Brain microvascular endothelial cell (primary cell): ENCODE measurements around the gene COL4A1.
A peak's percentile ranks its signal among the peaks of the same experiment; 100 is the strongest.

Experiments used
- DNase-seq: peaks from one replicate; pipeline ENCODE4 v3.0.0-alpha.2; 2020
- H3K27ac ChIP-seq: fragments of 250-450 bp; sonication (Bioruptor Pico); 2 replicates; pipeline ENCODE4 v1.5.1; 2020; ENCODE audit warnings: mild to moderate bottlenecking, moderate library complexity
- H3K27me3 ChIP-seq: fragments of 250-450 bp; sonication (Bioruptor Pico); replicated peaks from 2 replicates; pipeline ENCODE4 v1.5.1; 2020; ENCODE audit warnings: mild to moderate bottlenecking
- H3K36me3 ChIP-seq: fragments of 250-450 bp; sonication (Bioruptor Pico); replicated peaks from 2 replicates; pipeline ENCODE4 v1.5.1; 2020; ENCODE audit warnings: mild to moderate bottlenecking
- H3K4me3 ChIP-seq: 2 replicates; pipeline ENCODE4 v1.5.1; 2011; ENCODE audit warnings: low read depth, mild to moderate bottlenecking, control low read depth, low read length, moderate library complexity
- in situ Hi-C: cut with HindIII; loops from 2 replicates; pipeline ENCODE4 v1.10.0; 2017; ENCODE audit warnings: low sequenced_read_pairs, low pct_ligation_motif_present
- TF ChIP-seq, protein P1 (sequence below): IDR thresholded peaks from 2 replicates; pipeline ENCODE4 v1.5.1; 2011; ENCODE audit warnings: low read depth, mild to moderate bottlenecking, moderate library complexity, low read length, control low read depth, inconsistent platforms; ENCODE audit errors: missing control alignments

COL4A1 gene

DNA sequence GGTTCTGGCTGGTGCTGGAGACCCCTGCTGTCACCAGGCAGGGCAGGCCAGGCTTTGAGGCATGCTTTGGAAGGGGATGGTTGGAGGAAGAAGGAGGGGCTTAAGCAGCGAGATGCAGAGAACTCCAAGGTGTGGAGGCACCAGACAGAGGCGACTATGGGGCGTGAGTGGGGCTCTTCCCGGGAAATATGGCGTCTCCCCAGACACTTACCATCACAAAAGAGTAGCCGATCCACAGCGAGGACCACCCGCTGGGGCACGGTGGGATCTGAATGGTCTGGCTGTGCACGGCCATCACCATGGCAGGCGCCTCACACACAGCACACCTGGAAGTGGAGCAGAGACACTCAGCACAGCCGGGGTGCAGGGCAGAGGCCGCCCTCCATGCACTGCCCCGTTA, 151.9 kb downstream of the COL4A1 start:
- Histone ChIP-seq H3K4me3 (no peak overlapping the region), H3K36me3 (peaks cover 89% of the 10 kb centered on the region), H3K27me3 (no peaks in the 10 kb centered on the region), H3K27ac (no peak overlapping the region)
- DNase-seq, result no peak
- TF ChIP-seq, protein P1, sequence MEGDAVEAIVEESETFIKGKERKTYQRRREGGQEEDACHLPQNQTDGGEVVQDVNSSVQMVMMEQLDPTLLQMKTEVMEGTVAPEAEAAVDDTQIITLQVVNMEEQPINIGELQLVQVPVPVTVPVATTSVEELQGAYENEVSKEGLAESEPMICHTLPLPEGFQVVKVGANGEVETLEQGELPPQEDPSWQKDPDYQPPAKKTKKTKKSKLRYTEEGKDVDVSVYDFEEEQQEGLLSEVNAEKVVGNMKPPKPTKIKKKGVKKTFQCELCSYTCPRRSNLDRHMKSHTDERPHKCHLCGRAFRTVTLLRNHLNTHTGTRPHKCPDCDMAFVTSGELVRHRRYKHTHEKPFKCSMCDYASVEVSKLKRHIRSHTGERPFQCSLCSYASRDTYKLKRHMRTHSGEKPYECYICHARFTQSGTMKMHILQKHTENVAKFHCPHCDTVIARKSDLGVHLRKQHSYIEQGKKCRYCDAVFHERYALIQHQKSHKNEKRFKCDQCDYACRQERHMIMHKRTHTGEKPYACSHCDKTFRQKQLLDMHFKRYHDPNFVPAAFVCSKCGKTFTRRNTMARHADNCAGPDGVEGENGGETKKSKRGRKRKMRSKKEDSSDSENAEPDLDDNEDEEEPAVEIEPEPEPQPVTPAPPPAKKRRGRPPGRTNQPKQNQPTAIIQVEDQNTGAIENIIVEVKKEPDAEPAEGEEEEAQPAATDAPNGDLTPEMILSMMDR, result no peak
- in situ Hi-C loops, result no loop called here

DNA sequence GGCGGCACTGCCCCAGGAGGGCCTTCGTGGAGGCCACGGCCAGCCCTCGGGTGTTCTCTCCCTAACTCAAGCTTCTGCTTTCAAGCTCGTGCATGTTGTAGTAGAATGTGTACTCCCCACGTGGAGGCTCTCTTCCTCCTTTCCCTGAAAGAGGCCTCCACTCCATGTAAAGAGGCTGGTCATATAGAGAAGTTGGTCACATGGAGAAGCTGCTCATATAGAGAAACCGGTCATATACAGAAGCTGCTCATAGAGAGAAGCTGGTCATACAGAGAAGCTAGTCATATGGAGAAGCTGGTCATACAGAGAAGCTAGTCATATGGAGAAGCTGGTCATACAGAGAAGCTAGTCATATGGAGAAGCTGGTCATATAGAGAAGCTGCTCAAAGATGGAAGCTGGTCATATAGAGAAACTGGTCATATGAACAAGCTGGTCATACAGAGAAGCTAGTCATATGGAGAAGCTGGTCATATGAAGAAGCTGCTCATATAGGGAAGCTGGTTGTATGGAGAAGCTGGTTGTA, 152.5 kb downstream of the COL4A1 start:
- no peak overlapping the region for H3K27ac ChIP-seq
- peaks cover 88% of the 10 kb centered on the region for H3K36me3 ChIP-seq
- TF ChIP-seq, protein P1, result no peak
- no peak overlapping the region for H3K4me3 ChIP-seq
- in situ Hi-C loops, result no loop called here
- DNase-seq, result no peak
- no peaks in the 10 kb centered on the region for H3K27me3 ChIP-seq

DNA sequence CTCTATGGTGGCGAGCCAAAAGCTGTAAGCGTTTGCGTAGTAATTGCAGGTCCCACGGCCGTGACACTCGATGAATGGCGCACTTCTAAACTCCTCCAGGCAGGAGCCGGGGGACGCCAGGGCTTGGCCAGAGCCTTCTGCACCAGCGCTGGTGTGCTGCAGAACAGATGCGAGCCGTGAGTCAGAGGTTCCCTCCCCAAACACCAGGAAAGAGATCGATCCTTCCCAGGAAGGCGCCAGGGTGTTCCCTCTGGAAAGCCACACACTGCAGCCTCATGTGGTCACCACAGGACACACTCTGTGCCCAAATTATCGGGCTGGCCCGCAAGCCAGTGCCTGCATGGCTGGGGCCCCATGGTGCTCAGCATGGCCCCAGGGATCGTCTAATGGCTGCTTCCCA, 154.6 kb downstream of the COL4A1 start:
- TF ChIP-seq, protein P1, result no peak
- H3K36me3 ChIP-seq, result peaks cover 88% of the 10 kb centered on the region
- H3K27ac ChIP-seq, result no peak overlapping the region
- in situ Hi-C loops, result no loop called here
- DNase-seq, result no peak
- H3K27me3 ChIP-seq, result no peaks in the 10 kb centered on the region
- no peak overlapping the region for H3K4me3 ChIP-seq

DNA sequence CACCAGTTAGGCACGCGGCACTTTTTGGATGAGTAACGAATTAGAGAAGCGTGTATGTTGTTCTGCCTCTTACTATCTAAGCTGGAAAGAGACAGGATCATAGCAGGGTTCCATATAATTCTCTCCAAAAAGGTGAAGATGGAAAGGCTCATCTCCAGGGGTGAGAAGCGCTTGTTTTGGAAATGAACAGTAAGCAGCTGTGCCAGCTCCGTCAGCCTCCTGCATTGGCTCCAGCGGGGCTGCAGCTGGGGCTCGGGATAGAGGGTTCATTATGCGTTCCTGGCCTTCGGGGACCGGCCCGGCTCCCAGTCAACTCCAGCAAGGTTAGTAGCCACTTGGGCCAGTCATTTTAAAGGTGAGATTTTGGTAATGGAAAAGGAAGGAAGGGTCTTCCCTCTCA, 155.5 kb downstream of the COL4A1 start:
- no peak for DNase-seq
- Histone ChIP-seq H3K36me3 (peaks cover 85% of the 10 kb centered on the region), H3K4me3 (no peak overlapping the region), H3K27ac (no peak overlapping the region), H3K27me3 (no peaks in the 10 kb centered on the region)
- TF ChIP-seq, protein P1, result no peak
- in situ Hi-C loops, result no loop called here

GRCh38 chr13:110150384-110151101, 156.4 kb downstream of the COL4A1 start:
- in situ Hi-C loops, result no loop called here
- Histone ChIP-seq H3K36me3 (peaks cover 81% of the 10 kb centered on the region), H3K27me3 (no peaks in the 10 kb centered on the region), H3K4me3 (no peak overlapping the region), H3K27ac (no peak overlapping the region)
- TF ChIP-seq, protein P1, result no peak
- no peak for DNase-seq

GRCh38 chr13:110149036-110149435, 157.9 kb downstream of the COL4A1 start:
- TF ChIP-seq, protein P1, result peak; percentile 7
- in situ Hi-C loops, result no loop called here
- Histone ChIP-seq H3K27me3 (no peaks in the 10 kb centered on the region), H3K36me3 (peaks cover 66% of the 10 kb centered on the region), H3K27ac (no peak overlapping the region), H3K4me3 (no peak overlapping the region)
- DNase-seq, result no peak
